Neural cell (in vitro differentiated cells): Measurements from ENCODE around the gene FCMR.

ENCODE experiments used
- CTCF ChIP-seq: fragments of 450-650 bp; IDR thresholded peaks from 2 replicates; pipeline ENCODE4 v1.5.1; 2014; ENCODE audit warnings: antibody characterized with exemption, mild to moderate bottlenecking, moderate library complexity; ENCODE audit not compliant: poor library complexity, severe bottlenecking
- RAD21 ChIP-seq: fragments of 450-650 bp; conservative IDR thresholded peaks from 2 replicates; pipeline ENCODE4 v1.6.1; 2014; ENCODE audit warnings: antibody characterized with exemption, mild to moderate bottlenecking, moderate library complexity

- TF ChIP-seq CTCF (no peak), RAD21 (no peak)
Measured at GRCh38 chr1:206961668-206962067, 39.9 kb upstream of the FCMR start.
